ENCODE results near the gene RIMS4. TPM values are rescaled to one million over a fixed set of nuclear protein-coding genes. Genes with fewer than 3 reads are reported as not detected.

The RIMS4 gene
- total and polyA plus RNA-seq, 12 donors, result 0.04 to 0.42 (median 0.13) TPM; not detected in 5

DNA sequence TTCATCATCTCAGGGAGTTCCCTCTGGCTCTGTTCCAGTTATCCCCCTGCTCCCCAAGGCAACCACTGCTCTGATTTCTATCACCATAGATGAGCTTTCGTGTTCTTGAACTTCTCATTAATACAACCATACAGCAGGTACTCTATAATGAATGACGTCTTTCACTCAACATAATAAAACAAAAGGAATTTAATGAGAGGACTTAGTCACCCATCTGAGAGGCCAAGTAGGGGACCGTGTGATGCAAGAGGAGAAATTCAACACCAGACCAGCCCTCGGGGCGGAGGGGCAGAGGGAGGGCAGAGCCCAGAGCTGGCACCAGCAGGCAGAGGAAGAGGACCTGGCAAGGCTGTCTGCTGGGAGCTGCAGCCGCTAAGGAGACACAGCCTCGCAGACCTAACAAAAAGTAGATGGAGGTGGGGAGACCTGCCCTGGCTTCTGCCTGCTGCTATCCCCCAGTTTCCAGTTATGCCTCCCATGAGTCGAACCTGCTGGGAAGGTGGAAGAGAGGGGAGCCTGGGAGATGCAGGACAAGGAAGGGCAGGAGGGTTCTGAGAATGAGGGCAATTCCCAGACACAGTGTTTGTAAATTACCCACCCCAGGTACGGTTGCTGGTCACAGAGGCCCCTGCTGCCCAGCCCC, 81.4 kb downstream of the RIMS4 start:
- TF ChIP-seq, protein P1, sequence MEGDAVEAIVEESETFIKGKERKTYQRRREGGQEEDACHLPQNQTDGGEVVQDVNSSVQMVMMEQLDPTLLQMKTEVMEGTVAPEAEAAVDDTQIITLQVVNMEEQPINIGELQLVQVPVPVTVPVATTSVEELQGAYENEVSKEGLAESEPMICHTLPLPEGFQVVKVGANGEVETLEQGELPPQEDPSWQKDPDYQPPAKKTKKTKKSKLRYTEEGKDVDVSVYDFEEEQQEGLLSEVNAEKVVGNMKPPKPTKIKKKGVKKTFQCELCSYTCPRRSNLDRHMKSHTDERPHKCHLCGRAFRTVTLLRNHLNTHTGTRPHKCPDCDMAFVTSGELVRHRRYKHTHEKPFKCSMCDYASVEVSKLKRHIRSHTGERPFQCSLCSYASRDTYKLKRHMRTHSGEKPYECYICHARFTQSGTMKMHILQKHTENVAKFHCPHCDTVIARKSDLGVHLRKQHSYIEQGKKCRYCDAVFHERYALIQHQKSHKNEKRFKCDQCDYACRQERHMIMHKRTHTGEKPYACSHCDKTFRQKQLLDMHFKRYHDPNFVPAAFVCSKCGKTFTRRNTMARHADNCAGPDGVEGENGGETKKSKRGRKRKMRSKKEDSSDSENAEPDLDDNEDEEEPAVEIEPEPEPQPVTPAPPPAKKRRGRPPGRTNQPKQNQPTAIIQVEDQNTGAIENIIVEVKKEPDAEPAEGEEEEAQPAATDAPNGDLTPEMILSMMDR (IDR thresholded peaks at IDR 0.05), result no peak
- 16 to 29% methylated on average over 9 of the region's 9 CpGs for WGBS, 2 donors
- H3K4me1 ChIP-seq, result peaks cover 3 to 35% (median 18%) of the 10 kb centered on the region in 9 donors
- intact Hi-C loops (cut with DNase I), result no loop called here
- H3K9me3 ChIP-seq, result no peaks in the 10 kb centered on the region
- H3K27ac ChIP-seq, result peak overlapping the region in 9 of 10 donors; percentile 42 to 74 (median 56)
- no peaks in the 10 kb centered on the region for H3K27me3 ChIP-seq
- ATAC-seq (peak; percentile 71 to 93 (median 86)), DNase-seq (peak; percentile 62 to 71)
- H3K36me3 ChIP-seq, result no peaks in the 10 kb centered on the region
- H3K4me3 ChIP-seq, result no peak overlapping the region

GRCh38 chr20:44727651-44728050, 82.7 kb downstream of the RIMS4 start:
- WGBS, 2 donors, result 86 to 89% methylated on average over 2 of the region's 2 CpGs

GRCh38 chr20:44727039-44727438, 83.3 kb downstream of the RIMS4 start:
- DNase-seq (no peak), ATAC-seq (peak in 1 of 8 donors; percentile 8)
- no peak overlapping the region for H3K27ac ChIP-seq
- 85 to 89% methylated on average over 11 of the region's 11 CpGs for WGBS, 2 donors
- H3K27me3 ChIP-seq, result no peaks in the 10 kb centered on the region
- TF ChIP-seq, protein P1 (IDR thresholded peaks at IDR 0.05), result no peak
- H3K36me3 ChIP-seq, result no peaks in the 10 kb centered on the region
- H3K9me3 ChIP-seq, result no peaks in the 10 kb centered on the region
- intact Hi-C loops (cut with DNase I), result no loop called here
- H3K4me3 ChIP-seq, result no peak overlapping the region
- H3K4me1 ChIP-seq, result peaks cover 3 to 31% (median 14%) of the 10 kb centered on the region in 9 donors

More at GRCh38 chr20:44727651-44728050, 82.7 kb downstream of the RIMS4 start:
- H3K36me3 ChIP-seq, result no peaks in the 10 kb centered on the region
- H3K27me3 ChIP-seq, result no peaks in the 10 kb centered on the region
- intact Hi-C loops (cut with DNase I), result no loop called here
- H3K27ac ChIP-seq, result peak overlapping the region in 2 of 10 donors; percentile 15 to 73
- H3K9me3 ChIP-seq, result no peaks in the 10 kb centered on the region
- no peak overlapping the region for H3K4me3 ChIP-seq
- peaks cover 3 to 31% (median 14%) of the 10 kb centered on the region in 9 donors for H3K4me1 ChIP-seq
- ATAC-seq (no peak), DNase-seq (no peak)
- TF ChIP-seq, protein P1 (IDR thresholded peaks at IDR 0.05), result no peak

DNA sequence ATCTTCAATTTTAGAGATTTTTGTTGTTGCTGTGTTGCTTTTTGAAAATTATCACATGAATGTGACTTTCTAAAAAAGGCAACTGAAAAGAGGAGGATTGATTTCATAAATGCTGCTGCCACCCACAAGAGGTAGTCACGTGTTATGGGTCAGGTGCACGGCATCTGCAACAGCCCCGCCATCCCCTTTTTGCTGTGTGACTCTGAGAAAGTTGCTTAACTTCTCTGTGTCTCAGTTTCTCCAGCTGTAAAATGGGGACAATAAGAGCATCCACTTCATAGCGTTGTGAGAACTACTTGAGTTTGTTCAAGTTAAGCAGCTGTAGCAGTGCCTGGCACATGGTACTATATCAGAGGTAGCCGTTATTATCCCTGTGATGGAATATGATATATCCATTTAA, 84.5 kb downstream of the RIMS4 start:
- Histone ChIP-seq H3K4me1 (peaks cover 3 to 32% (median 12%) of the 10 kb centered on the region in 9 donors), H3K27ac (no peak overlapping the region), H3K9me3 (no peaks in the 10 kb centered on the region), H3K36me3 (no peaks in the 10 kb centered on the region), H3K27me3 (no peaks in the 10 kb centered on the region), H3K4me3 (no peak overlapping the region)
- DNase-seq (no peak), ATAC-seq (no peak)
- WGBS, 2 donors, result 69 to 82% methylated on average over 5 of the region's 5 CpGs
- intact Hi-C loops (cut with DNase I), result no loop called here
- TF ChIP-seq, protein P1 (IDR thresholded peaks at IDR 0.05), result no peak
